Fibroblast of pulmonary artery (primary cell): ENCODE data around the gene COLQ.

ENCODE experiments used
- DNase-seq: peaks from one replicate; pipeline ENCODE4 v3.0.0-alpha.2; 2010; ENCODE audit warnings: low read depth
- H3K4me3 ChIP-seq: replicated peaks from 2 replicates; pipeline ENCODE4 v1.5.1; 2011; ENCODE audit warnings: low read depth, mild to moderate bottlenecking, control low read depth, low read length, moderate library complexity
- CTCF ChIP-seq: IDR thresholded peaks from 2 replicates; pipeline ENCODE4 v1.5.1; 2011; ENCODE audit warnings: mild to moderate bottlenecking, control low read depth, low read length, inconsistent platforms; ENCODE audit errors: missing control alignments

COLQ gene

DNA sequence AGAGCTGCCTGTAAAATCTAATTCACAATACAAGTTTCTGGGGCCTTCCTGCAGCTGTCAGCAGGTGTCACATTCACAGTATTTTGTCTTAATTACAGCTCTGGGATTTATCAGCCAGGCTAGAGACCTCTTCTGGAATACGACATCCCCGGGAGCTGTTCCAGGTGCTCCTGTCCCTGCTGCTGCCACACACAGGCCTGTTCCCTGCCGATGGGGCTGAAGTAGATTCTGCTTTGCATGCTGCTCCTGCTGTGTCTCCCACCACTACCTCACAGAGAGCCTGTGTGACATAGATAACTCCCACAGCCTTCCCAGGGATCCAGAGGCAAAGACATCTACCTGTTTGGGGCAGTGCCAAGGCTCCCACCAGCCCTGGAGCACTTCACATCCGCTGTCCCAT lies 20.4 kb downstream of the COLQ start:
- no peak for TF ChIP-seq CTCF
- DNase-seq = no peak
- no peak overlapping the region for H3K4me3 ChIP-seq

GRCh38 chr3:15500107-15500724 lies 21.3 kb downstream of the COLQ start:
- DNase-seq = no peak
- no peak overlapping the region for H3K4me3 ChIP-seq
- TF ChIP-seq CTCF = no peak

DNA sequence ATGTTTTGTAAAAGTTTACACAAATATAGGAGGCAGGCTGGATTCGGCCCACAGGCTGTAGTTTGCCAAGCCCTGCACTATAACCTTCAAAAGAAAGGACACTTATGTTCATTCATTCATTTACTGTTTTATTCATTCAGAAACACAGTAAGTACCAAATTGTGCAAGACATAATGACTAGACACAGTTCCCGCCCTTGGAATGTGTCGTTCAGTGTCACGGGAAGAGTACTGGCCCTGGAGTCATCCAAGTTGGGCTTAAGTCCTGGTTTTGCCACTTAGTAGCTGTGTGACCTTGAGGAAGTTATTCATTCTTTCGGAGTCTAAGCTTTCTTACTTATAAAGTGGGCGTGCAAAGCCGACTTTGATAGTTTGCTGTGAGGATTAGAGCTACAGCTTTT lies 22.0 kb downstream of the COLQ start:
- H3K4me3 ChIP-seq = no peak overlapping the region
- TF ChIP-seq CTCF = no peak
- no peak for DNase-seq

- no peak for DNase-seq
- TF ChIP-seq CTCF = no peak
- H3K4me3 ChIP-seq = no peak overlapping the region
Observed at GRCh38 chr3:15498431-15499214, 22.9 kb downstream of the COLQ start.

- no peak for TF ChIP-seq CTCF
- H3K4me3 ChIP-seq = no peak overlapping the region
- no peak for DNase-seq
Observed at GRCh38 chr3:15497964-15498363, 23.5 kb downstream of the COLQ start.

DNA sequence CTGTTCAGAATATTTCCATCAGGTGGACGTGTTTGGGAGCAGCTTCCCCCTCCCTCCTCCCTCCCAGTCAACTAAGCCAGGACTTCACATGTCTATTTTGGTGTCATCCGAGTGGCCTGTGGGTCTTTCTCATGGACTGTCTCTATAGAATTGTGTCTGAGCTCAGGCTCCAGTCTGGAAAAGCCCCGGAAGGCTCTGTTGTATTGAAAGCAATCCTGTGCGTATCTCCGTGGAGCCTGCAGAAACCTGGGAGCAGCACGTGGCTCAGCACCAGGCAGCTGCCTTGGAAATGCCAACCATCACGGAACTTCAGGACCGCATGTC lies 25.2 kb downstream of the COLQ start:
- no peak overlapping the region for H3K4me3 ChIP-seq
- TF ChIP-seq CTCF = no peak
- DNase-seq = no peak
